ENCODE results near the gene EOMES.
A peak's percentile ranks its signal among the peaks of the same experiment; 100 is the strongest.

EOMES gene

DNA sequence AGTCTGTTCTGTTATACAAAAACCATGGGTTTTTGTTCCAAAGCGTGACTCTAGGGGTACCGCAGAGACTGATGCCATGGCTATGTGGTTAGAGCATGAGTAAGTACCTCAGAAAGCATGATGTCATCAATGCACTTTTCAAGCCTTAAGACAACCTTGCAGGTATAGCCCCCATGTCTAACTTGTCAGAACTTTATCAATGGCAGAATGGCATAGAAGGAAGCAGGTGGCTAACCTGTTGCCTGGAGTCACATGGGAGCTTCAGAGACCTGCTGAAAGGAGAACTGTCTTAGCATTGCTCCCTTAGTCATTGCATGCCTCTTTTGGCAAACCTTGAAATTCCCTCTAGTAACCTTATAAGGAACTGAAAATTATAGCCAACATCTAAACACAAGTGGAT, 52.5 kb downstream of the EOMES start:
- no peaks in the 10 kb centered on the region for H3K36me3 ChIP-seq (replicated peaks; ENCODE audit: low read depth, low read length)
- H3K79me2 ChIP-seq (ENCODE audit: low read length): no peaks in the 10 kb centered on the region
- peak overlapping the region; percentile 48 for H3K4me3 ChIP-seq (ENCODE audit: low read length)
- H3K9me3 ChIP-seq (ENCODE audit: insufficient read depth, low read length): no peaks in the 10 kb centered on the region
- no peaks in the 10 kb centered on the region for H4K20me1 ChIP-seq (ENCODE audit: insufficient read depth, low read length)
- peak overlapping the region; percentile 74 for H3K27ac ChIP-seq (ENCODE audit: low read length)
- peaks cover 70% of the 10 kb centered on the region for H3K4me1 ChIP-seq (ENCODE audit: low read length)
- TF ChIP-seq EZH2phosphoT487 (IDR thresholded peaks at IDR 0.05; ENCODE audit: low read depth): no peak
- TF ChIP-seq, protein P1, sequence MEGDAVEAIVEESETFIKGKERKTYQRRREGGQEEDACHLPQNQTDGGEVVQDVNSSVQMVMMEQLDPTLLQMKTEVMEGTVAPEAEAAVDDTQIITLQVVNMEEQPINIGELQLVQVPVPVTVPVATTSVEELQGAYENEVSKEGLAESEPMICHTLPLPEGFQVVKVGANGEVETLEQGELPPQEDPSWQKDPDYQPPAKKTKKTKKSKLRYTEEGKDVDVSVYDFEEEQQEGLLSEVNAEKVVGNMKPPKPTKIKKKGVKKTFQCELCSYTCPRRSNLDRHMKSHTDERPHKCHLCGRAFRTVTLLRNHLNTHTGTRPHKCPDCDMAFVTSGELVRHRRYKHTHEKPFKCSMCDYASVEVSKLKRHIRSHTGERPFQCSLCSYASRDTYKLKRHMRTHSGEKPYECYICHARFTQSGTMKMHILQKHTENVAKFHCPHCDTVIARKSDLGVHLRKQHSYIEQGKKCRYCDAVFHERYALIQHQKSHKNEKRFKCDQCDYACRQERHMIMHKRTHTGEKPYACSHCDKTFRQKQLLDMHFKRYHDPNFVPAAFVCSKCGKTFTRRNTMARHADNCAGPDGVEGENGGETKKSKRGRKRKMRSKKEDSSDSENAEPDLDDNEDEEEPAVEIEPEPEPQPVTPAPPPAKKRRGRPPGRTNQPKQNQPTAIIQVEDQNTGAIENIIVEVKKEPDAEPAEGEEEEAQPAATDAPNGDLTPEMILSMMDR (IDR thresholded peaks at IDR 0.05; ENCODE audit: low read depth, low read length): no peak
- peak overlapping the region; percentile 30 for H3K9ac ChIP-seq (ENCODE audit: low read length)
- no peaks in the 10 kb centered on the region for H3K27me3 ChIP-seq (ENCODE audit: low read depth, low read length)
- H2AFZ ChIP-seq (ENCODE audit: low read depth, low read length): 0 out of 2 replicates have a peak overlapping the region, but pooled peaks have one; percentile 10
- H3K4me2 ChIP-seq (ENCODE audit: low read length): peak overlapping the region; percentile 73

- no peak overlapping the region for H3K4me3 ChIP-seq (ENCODE audit: low read length)
- no peak overlapping the region for H3K9ac ChIP-seq (ENCODE audit: low read length)
- no peak overlapping the region for H3K27ac ChIP-seq (ENCODE audit: low read length)
- H3K79me2 ChIP-seq (ENCODE audit: low read length): no peaks in the 10 kb centered on the region
- H3K4me2 ChIP-seq (ENCODE audit: low read length): no peak overlapping the region
- no peaks in the 10 kb centered on the region for H3K36me3 ChIP-seq (replicated peaks; ENCODE audit: low read depth, low read length)
- H2AFZ ChIP-seq (ENCODE audit: low read depth, low read length): no peak overlapping the region
- TF ChIP-seq, protein P1 (IDR thresholded peaks at IDR 0.05; ENCODE audit: low read depth, low read length): no peak
- TF ChIP-seq EZH2phosphoT487 (IDR thresholded peaks at IDR 0.05; ENCODE audit: low read depth): no peak
- no peaks in the 10 kb centered on the region for H3K27me3 ChIP-seq (ENCODE audit: low read depth, low read length)
- no peaks in the 10 kb centered on the region for H4K20me1 ChIP-seq (ENCODE audit: insufficient read depth, low read length)
- peaks cover 60% of the 10 kb centered on the region for H3K4me1 ChIP-seq (ENCODE audit: low read length)
- no peaks in the 10 kb centered on the region for H3K9me3 ChIP-seq (ENCODE audit: insufficient read depth, low read length)
Measured at GRCh38 chr3:27667751-27668150, 54.4 kb downstream of the EOMES start.

- Histone ChIP-seq H2AFZ (ENCODE audit: low read depth, low read length) (peak overlapping the region; percentile 89), H3K27me3 (ENCODE audit: low read depth, low read length) (no peaks in the 10 kb centered on the region), H3K9ac (ENCODE audit: low read length) (peak overlapping the region; percentile 14), H3K9me3 (ENCODE audit: insufficient read depth, low read length) (no peaks in the 10 kb centered on the region), H3K36me3 (replicated peaks; ENCODE audit: low read depth, low read length) (no peaks in the 10 kb centered on the region), H3K4me3 (ENCODE audit: low read length) (peak overlapping the region; percentile 38), H3K27ac (ENCODE audit: low read length) (peak overlapping the region; percentile 42), H3K4me1 (ENCODE audit: low read length) (peaks cover 68% of the 10 kb centered on the region), H3K79me2 (ENCODE audit: low read length) (no peaks in the 10 kb centered on the region), H3K4me2 (ENCODE audit: low read length) (peak overlapping the region; percentile 65), H4K20me1 (ENCODE audit: insufficient read depth, low read length) (no peaks in the 10 kb centered on the region)
- TF ChIP-seq, protein P1 (IDR thresholded peaks at IDR 0.05; ENCODE audit: low read depth, low read length): peak; percentile 50
- TF ChIP-seq EZH2phosphoT487 (IDR thresholded peaks at IDR 0.05; ENCODE audit: low read depth): no peak
Measured at GRCh38 chr3:27666708-27667107, 55.4 kb downstream of the EOMES start.

GRCh38 chr3:27666272-27666671, 55.9 kb downstream of the EOMES start:
- Histone ChIP-seq H2AFZ (ENCODE audit: low read depth, low read length) (peak overlapping the region; percentile 89), H3K4me2 (ENCODE audit: low read length) (peak overlapping the region; percentile 65), H3K36me3 (replicated peaks; ENCODE audit: low read depth, low read length) (no peaks in the 10 kb centered on the region), H3K4me1 (ENCODE audit: low read length) (peaks cover 68% of the 10 kb centered on the region), H3K27me3 (ENCODE audit: low read depth, low read length) (no peaks in the 10 kb centered on the region), H3K4me3 (ENCODE audit: low read length) (peak overlapping the region; percentile 38), H3K9ac (ENCODE audit: low read length) (peak overlapping the region; percentile 14), H4K20me1 (ENCODE audit: insufficient read depth, low read length) (no peaks in the 10 kb centered on the region), H3K9me3 (ENCODE audit: insufficient read depth, low read length) (no peaks in the 10 kb centered on the region), H3K79me2 (ENCODE audit: low read length) (no peaks in the 10 kb centered on the region), H3K27ac (ENCODE audit: low read length) (peak overlapping the region; percentile 42)
- no peak for TF ChIP-seq EZH2phosphoT487 (IDR thresholded peaks at IDR 0.05; ENCODE audit: low read depth)
- TF ChIP-seq, protein P1 (IDR thresholded peaks at IDR 0.05; ENCODE audit: low read depth, low read length): no peak

Data from OCI-LY3 (cell line).